Measurements from ENCODE around the gene KDM3B.
"Not testable (repeated sequence)": the region's sequence is repeated elsewhere in the genome, so short reads cannot be mapped to it uniquely, and the experiment has no call there.

KDM3B gene

DNA sequence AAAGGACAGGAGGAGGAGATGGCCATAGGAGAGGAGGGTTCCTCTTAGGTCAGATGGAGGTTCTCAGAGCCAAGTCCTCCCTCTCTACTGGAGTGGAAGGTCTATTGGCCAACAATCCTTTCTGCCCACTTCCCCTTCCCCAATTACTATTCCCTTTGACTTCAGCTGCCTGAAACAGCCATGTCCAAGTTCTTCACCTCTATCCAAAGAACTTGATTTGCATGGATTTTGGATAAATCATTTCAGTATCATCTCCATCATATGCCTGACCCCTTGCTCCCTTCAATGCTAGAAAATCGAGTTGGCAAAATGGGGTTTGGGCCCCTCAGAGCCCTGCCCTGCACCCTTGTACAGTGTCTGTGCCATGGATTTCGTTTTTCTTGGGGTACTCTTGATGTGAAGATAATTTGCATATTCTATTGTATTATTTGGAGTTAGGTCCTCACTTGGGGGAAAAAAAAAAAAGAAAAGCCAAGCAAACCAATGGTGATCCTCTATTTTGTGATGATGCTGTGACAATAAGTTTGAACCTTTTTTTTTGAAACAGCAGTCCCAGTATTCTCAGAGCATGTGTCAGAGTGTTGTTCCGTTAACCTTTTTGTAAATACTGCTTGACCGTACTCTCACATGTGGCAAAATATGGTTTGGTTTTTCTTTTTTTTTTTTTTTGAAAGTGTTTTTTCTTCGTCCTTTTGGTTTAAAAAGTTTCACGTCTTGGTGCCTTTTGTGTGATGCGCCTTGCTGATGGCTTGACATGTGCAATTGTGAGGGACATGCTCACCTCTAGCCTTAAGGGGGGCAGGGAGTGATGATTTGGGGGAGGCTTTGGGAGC lies 115.9 kb downstream of the KDM3B start:
- no peak for DNase-seq

DNA sequence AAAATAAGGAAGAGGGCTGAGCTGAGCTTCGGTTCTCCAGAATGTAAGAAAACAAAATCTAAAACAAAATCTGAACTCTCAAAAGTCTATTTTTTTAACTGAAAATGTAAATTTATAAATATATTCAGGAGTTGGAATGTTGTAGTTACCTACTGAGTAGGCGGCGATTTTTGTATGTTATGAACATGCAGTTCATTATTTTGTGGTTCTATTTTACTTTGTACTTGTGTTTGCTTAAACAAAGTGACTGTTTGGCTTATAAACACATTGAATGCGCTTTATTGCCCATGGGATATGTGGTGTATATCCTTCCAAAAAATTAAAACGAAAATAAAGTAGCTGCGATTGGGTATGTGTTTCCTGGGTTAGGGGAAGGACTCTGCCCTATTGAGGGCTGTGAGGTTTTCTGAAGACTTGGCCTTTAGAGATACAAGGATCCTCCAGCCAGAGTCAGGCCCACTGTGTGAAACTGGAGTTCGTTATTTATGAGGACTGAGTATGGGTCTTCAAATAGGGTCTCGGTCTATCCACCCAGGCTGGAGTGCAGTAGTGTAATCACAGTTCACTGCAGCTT lies 116.6 kb downstream of the KDM3B start:
- DNase-seq: no peak

GRCh38 chr5:138469540-138470321 lies 117.2 kb downstream of the KDM3B start:
- DNase-seq: no peak

GRCh38 chr5:138470322-138471051 lies 118.0 kb downstream of the KDM3B start:
- DNase-seq: no peak

DNA sequence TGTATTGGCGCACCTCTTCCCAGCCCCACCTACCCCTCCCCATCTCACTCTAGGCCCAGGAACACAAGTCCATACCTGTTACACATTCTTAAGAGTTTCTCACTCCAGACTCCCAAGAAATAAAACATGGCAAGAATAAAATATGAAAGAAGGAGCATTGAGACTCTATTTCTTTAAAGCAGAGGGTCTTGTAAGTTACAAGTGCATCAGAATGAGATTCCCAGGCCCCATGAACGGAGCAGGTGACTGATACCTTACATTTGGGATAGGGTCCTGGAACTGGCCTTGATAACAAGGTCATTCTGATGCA lies 118.5 kb downstream of the KDM3B start:
- DNase-seq: no peak

DNA sequence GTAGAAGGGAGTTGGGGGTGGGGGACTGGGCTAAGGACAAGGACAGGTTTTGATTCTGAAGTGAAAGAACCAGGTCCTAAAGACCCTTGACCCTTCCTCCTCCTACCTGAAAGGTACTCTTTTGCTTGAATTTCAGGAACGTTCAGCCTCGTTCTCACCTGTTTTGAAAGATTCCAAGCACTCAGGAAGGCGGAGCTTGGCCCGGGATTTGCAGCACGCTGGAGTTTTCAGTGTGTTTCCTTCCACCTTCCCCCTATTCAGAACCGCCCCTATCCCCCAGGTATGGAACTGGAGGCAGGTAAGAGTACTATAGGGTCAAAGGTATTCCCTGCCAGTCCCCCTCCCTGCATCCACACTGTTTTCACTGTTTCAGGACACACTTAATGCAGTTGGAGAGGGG lies 119.9 kb downstream of the KDM3B start:
- DNase-seq: no peak

DNA sequence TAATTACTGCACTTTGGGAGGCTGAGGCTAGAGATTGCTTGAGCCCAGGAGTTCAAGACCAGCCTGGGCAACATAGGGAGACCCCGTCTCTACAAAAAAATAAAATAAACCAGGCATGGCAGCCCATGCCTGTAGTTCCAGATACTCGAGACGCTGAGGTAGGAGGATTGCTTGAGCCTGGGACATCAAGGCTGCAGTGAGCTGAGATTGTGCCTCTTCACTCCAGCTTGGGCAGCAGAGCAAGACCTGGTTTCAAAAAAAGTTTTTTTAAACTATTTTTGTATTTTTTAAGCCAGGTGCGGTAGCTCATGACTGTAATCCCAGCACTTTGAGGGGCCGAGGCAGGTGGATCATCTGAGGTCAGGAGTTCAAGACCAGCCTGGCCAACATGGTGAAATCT lies 120.7 kb downstream of the KDM3B start:
- not testable (repeated sequence) for DNase-seq

GRCh38 chr5:138476918-138477317 lies 124.4 kb downstream of the KDM3B start:
- no peak for DNase-seq

DNA sequence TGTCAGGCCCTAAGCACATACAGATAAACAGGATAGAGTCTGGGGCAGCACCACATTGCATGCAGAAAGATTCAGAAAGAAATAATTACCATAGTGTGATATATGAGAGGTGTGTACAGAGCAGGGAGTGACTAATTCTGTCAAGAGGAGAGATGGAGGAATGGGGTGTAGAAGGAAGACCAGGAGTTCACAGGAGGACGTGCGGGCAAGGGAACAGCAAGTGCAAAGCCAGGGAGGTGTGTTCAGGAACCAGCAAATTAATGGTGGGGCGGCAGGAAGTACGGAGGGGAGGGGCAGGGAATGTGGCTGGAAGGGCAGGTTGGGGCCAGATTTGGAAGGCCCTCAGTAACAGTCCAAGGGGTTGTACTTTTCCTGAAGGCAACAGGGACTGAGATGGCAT lies 130.2 kb downstream of the KDM3B start:
- DNase-seq: no peak
